ENCODE data around the gene VTA1.

The VTA1 gene

DNA sequence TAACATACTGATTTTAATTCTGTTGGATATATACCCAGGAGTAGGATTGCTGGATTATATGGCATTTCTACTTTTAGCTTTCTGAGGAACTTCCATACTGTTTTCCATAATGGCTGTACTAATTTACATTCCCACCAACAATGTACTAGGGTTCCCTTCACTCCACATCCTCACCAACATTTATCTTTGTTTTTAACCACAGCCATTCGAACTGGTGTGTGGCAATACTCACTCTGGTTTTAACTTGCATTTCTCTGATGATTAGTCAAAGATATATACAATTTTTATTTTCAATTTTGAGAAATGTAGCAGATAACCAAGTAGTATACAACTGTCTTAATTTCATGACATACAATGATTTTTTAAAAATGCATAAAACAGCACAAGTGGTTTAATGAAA lies 124.4 kb downstream of the VTA1 start:
- no peak for DNase-seq (ENCODE audit: low spot score)
